ENCODE measurements around the gene C19orf12. TPM values are rescaled to one million over a fixed set of nuclear protein-coding genes. Genes with fewer than 3 reads are reported as not detected.

C19orf12 gene
- total RNA-seq, 1 experiment from 2014 or later = 10.0 TPM

GRCh38 chr19:29702161-29702962 lies 12.7 kb downstream of the C19orf12 start:
- Histone ChIP-seq H3K4me3 (replicated peaks in 1 of 2; ENCODE audit: low read depth in 1 of 2, low read length in 2 of 2) (no peak overlapping the region), H3K27me3 (ENCODE audit: insufficient read depth, low read length) (no peaks in the 10 kb centered on the region), H3K36me3 (ENCODE audit: control insufficient read depth in 1 of 2, insufficient read depth in 2 of 2, low read length in 2 of 2) (no peaks in the 10 kb centered on the region), H3K4me1 (ENCODE audit: control insufficient read depth in 1 of 2, insufficient read depth in 2 of 2, low read length in 2 of 2) (no peaks in the 10 kb centered on the region), H3K4me2 (ENCODE audit: low read length) (no peak overlapping the region), H3K79me2 (ENCODE audit: insufficient read depth, low read length) (no peaks in the 10 kb centered on the region), H3K9me2 (ENCODE audit: insufficient read depth) (no peaks in the 10 kb centered on the region), H3K9me3 (ENCODE audit: control insufficient read depth in 1 of 2, insufficient read depth in 1 of 2, low read depth in 1 of 2, low read length in 2 of 2) (no peaks in the 10 kb centered on the region), H3K27ac (ENCODE audit: low read depth, low read length) (no peak overlapping the region), H2AFZ (ENCODE audit: low read depth, low read length, poor library complexity, severe bottlenecking) (no peak overlapping the region), H3K9ac (ENCODE audit: low read length) (no peak overlapping the region), H4K20me1 (ENCODE audit: insufficient read depth) (no peaks in the 10 kb centered on the region)
- ATAC-seq (no peak), DNase-seq (ENCODE audit: low read depth, low spot score) (no peak)
- POLR2A ChIA-PET = no interaction called here
- no TSS peak for BruUV-seq (replicated peaks)
- CTCF ChIA-PET = no interaction called here
- TF ChIP-seq SRF (IDR thresholded peaks at IDR 0.05; ENCODE audit: low read depth) (no peak), ELF1 (IDR thresholded peaks at IDR 0.05; ENCODE audit: borderline replicate concordance, low read depth) (no peak), EZH2phosphoT487 (IDR thresholded peaks at IDR 0.05; ENCODE audit: borderline replicate concordance) (no peak), FOSL1 (IDR thresholded peaks at IDR 0.05; ENCODE audit: low read depth) (no peak), CBX3 (IDR thresholded peaks at IDR 0.05; ENCODE audit: low read depth) (no peak), POLR2A (IDR thresholded peaks at IDR 0.05; ENCODE audit: borderline replicate concordance, extremely low read depth, insufficient read depth, insufficient read length) (no peak), ZNF274 (IDR thresholded peaks at IDR 0.05; ENCODE audit: low read depth, low read length) (no peak)
- RAD21 ChIA-PET (ENCODE audit: low non-redundant PET in 1 of 2, low total read pairs in 2 of 2, uncharacterized antibody in 2 of 2, unreplicated experiment in 2 of 2) = no interaction called here
- intact Hi-C loops (cut with micrococcal nuclease) = no loop called here

- CTCF ChIA-PET = no interaction called here
- intact Hi-C loops (cut with micrococcal nuclease) = no loop called here
- TF ChIP-seq ZFX (IDR thresholded peaks at IDR 0.05) = no peak
- TF ChIP-seq JUND (IDR thresholded peaks at IDR 0.05) = no peak
- no peak for TF ChIP-seq POLR2AphosphoS5 (IDR thresholded peaks at IDR 0.05; ENCODE audit: low read depth, low read length)
- TF ChIP-seq ZNF274 (IDR thresholded peaks at IDR 0.05; ENCODE audit: low read depth, low read length) = no peak
- no peak for TF ChIP-seq CEBPB (IDR thresholded peaks at IDR 0.05; ENCODE audit: low read depth)
- no peak for TF ChIP-seq EZH2phosphoT487 (IDR thresholded peaks at IDR 0.05; ENCODE audit: borderline replicate concordance)
- TF ChIP-seq YY1 (IDR thresholded peaks at IDR 0.05; ENCODE audit: extremely low read depth, insufficient replicate concordance, low read depth, low read length) = no peak
- TF ChIP-seq SP1 (IDR thresholded peaks at IDR 0.05; ENCODE audit: low read depth) = no peak
- TF ChIP-seq RAD21 (IDR thresholded peaks at IDR 0.05; ENCODE audit: low read depth) = no peak
- TF ChIP-seq SRF (IDR thresholded peaks at IDR 0.05; ENCODE audit: low read depth) = no peak
- TF ChIP-seq FOSL1 (IDR thresholded peaks at IDR 0.05; ENCODE audit: low read depth) = no peak
- TF ChIP-seq CTCF (IDR thresholded peaks at IDR 0.05 in 2 of 3, conservative IDR thresholded peaks at IDR 0.05 in 1 of 3; ENCODE audit: borderline replicate concordance in 1 of 3, insufficient read depth in 1 of 3, low read depth in 2 of 3, low read length in 2 of 3) = no peak
- TF ChIP-seq SIN3A (IDR thresholded peaks at IDR 0.05; ENCODE audit: low read depth) = no peak
- no peak for TF ChIP-seq ZBTB33 (IDR thresholded peaks at IDR 0.05; ENCODE audit: extremely low read depth, insufficient replicate concordance, low read length)
Observed at GRCh38 chr19:29700498-29700897, 14.6 kb downstream of the C19orf12 start.

More at GRCh38 chr19:29700498-29700897, 14.6 kb downstream of the C19orf12 start:
- Histone ChIP-seq H3K27me3 (ENCODE audit: insufficient read depth, low read length) (no peaks in the 10 kb centered on the region), H3K4me1 (ENCODE audit: control insufficient read depth in 1 of 2, insufficient read depth in 2 of 2, low read length in 2 of 2) (peaks cover 0 to 4% of the 10 kb centered on the region in 2 experiments; a peak in 1 of 4 replicates), H3K4me3 (replicated peaks in 1 of 2; ENCODE audit: low read depth in 1 of 2, low read length in 2 of 2) (no peak overlapping the region), H4K20me1 (ENCODE audit: insufficient read depth) (no peaks in the 10 kb centered on the region), H2AFZ (ENCODE audit: low read depth, low read length, poor library complexity, severe bottlenecking) (no peak overlapping the region), H3K27ac (ENCODE audit: low read depth, low read length) (no peak overlapping the region), H3K36me3 (ENCODE audit: control insufficient read depth in 1 of 2, insufficient read depth in 2 of 2, low read length in 2 of 2) (no peaks in the 10 kb centered on the region), H3K9me3 (ENCODE audit: control insufficient read depth in 1 of 2, insufficient read depth in 1 of 2, low read depth in 1 of 2, low read length in 2 of 2) (no peaks in the 10 kb centered on the region), H3K4me2 (ENCODE audit: low read length) (no peak overlapping the region), H3K9ac (ENCODE audit: low read length) (no peak overlapping the region), H3K79me2 (ENCODE audit: insufficient read depth, low read length) (no peaks in the 10 kb centered on the region), H3K9me2 (ENCODE audit: insufficient read depth) (no peaks in the 10 kb centered on the region)
- ChIA-PET POLR2A (no interaction called here), RAD21 (ENCODE audit: low non-redundant PET in 1 of 2, low total read pairs in 2 of 2, uncharacterized antibody in 2 of 2, unreplicated experiment in 2 of 2) (no interaction called here)
- no peak for ATAC-seq
- no peak for DNase-seq (ENCODE audit: low read depth, low spot score)
- BruUV-seq (replicated peaks) = no TSS peak

Measured in HCT116 (cell line).